Neural cell (in vitro differentiated cells): ENCODE results near the gene MXI1. TPM values are rescaled to one million over a fixed set of nuclear protein-coding genes. Genes with fewer than 3 reads are reported as not detected.

Experiments used
- H2AFZ ChIP-seq: fragments of 200-600, 300-800 bp; sonication (generic), shearing (Covaris generic); 2 replicates; pipeline ENCODE4 v1.6.0; 2014; ENCODE audit warnings: low read depth, mild to moderate bottlenecking, antibody characterized with exemption, low read length, moderate library complexity
- H3F3A ChIP-seq: fragments of 200-600 bp; shearing (Covaris generic); 2 replicates; pipeline ENCODE4 v1.6.1; 2016; ENCODE audit warnings: mild to moderate bottlenecking, moderate library complexity, mixed read lengths, antibody characterized with exemption, low read length; ENCODE audit not compliant: insufficient read depth, poor library complexity, severe bottlenecking
- H3K27ac ChIP-seq: fragments of 200-600, 300-800 bp; sonication (generic), shearing (Covaris generic); 2 replicates; pipeline ENCODE4 v1.5.1; 2014; ENCODE audit warnings: mild to moderate bottlenecking, low read length, moderate library complexity
- H3K27me3 ChIP-seq: fragments of 300-800, 200-600 bp; sonication (generic), shearing (Covaris generic); 2 replicates; pipeline ENCODE4 v1.6.0; 2014; ENCODE audit warnings: mild to moderate bottlenecking, low read depth, low read length, moderate library complexity; ENCODE audit not compliant: insufficient read depth
- H3K36me3 ChIP-seq: fragments of 300-800, 200-600 bp; sonication (generic), shearing (Covaris generic); 2 replicates; pipeline ENCODE4 v1.5.1; 2014; ENCODE audit warnings: mild to moderate bottlenecking, antibody characterized with exemption, low read length, moderate library complexity; ENCODE audit not compliant: insufficient read depth
- H3K4me2 ChIP-seq: fragments of 300-800, 200-600 bp; sonication (generic), shearing (Covaris generic); 2 replicates; pipeline ENCODE4 v1.6.0; 2014; ENCODE audit warnings: mild to moderate bottlenecking, low read length
- H3K4me3 ChIP-seq: fragments of 300-800, 200-600 bp; sonication (generic), shearing (Covaris generic); 2 replicates; pipeline ENCODE4 v1.5.1; 2014; ENCODE audit warnings: mild to moderate bottlenecking, low read length, moderate library complexity
- H3K79me2 ChIP-seq: fragments of 200-600 bp; shearing (Covaris generic); replicated peaks from 2 replicates; pipeline ENCODE4 v1.6.0; 2014; ENCODE audit warnings: mild to moderate bottlenecking, low read length, moderate library complexity; ENCODE audit not compliant: insufficient read depth
- H3K9ac ChIP-seq: fragments of 300-800, 200-600 bp; sonication (generic), shearing (Covaris generic); 2 replicates; pipeline ENCODE4 v1.6.1; 2016; ENCODE audit warnings: mild to moderate bottlenecking, low read length, mixed read lengths
- H3K9me2 ChIP-seq: fragments of 200-600 bp; shearing (Covaris generic); 2 replicates; pipeline ENCODE4 v1.6.1; 2016; ENCODE audit warnings: mild to moderate bottlenecking, low read length, mixed read lengths; ENCODE audit not compliant: insufficient read depth
- H3K9me3 ChIP-seq: fragments of 200-600, 300-800 bp; sonication (generic), shearing (Covaris generic); 2 replicates; pipeline ENCODE4 v1.6.1; 2016; ENCODE audit warnings: mild to moderate bottlenecking, mixed run types, low read length, moderate library complexity, mixed read lengths
- H4K20me1 ChIP-seq: fragments of 200-600 bp; shearing (Covaris generic); 2 replicates; pipeline ENCODE4 v1.6.1; 2016; ENCODE audit warnings: mild to moderate bottlenecking, mixed run types; ENCODE audit not compliant: insufficient read depth
- CTCF ChIP-seq: fragments of 450-650 bp; IDR thresholded peaks from 2 replicates; pipeline ENCODE4 v1.5.1; 2014; ENCODE audit warnings: antibody characterized with exemption, mild to moderate bottlenecking, moderate library complexity; ENCODE audit not compliant: poor library complexity, severe bottlenecking
- EP300 ChIP-seq: fragments of 450-650 bp; conservative IDR thresholded peaks from 2 replicates; pipeline ENCODE4 v1.6.1; 2014; ENCODE audit warnings: antibody characterized with exemption, mild to moderate bottlenecking, moderate library complexity; ENCODE audit not compliant: poor library complexity, severe bottlenecking
- EZH2 ChIP-seq: fragments of 200-600, 300-800 bp; shearing (Covaris generic), sonication (generic); IDR thresholded peaks from 2 replicates; pipeline ENCODE4 v1.6.1; 2014; ENCODE audit warnings: antibody characterized with exemption, low read length, borderline replicate concordance, mild to moderate bottlenecking; ENCODE audit not compliant: insufficient read depth, poor library complexity, severe bottlenecking
- MXI1 ChIP-seq: fragments of 450-650 bp; conservative IDR thresholded peaks from 2 replicates; pipeline ENCODE4 v1.6.1; 2014; ENCODE audit warnings: antibody characterized with exemption, mild to moderate bottlenecking; ENCODE audit not compliant: poor library complexity, severe bottlenecking
- POLR2AphosphoS5 ChIP-seq: IDR thresholded peaks from 2 replicates; pipeline ENCODE4 v1.6.1; 2012
- RAD21 ChIP-seq: fragments of 450-650 bp; conservative IDR thresholded peaks from 2 replicates; pipeline ENCODE4 v1.6.1; 2014; ENCODE audit warnings: antibody characterized with exemption, mild to moderate bottlenecking, moderate library complexity
- REST ChIP-seq: IDR thresholded peaks from 2 replicates; pipeline ENCODE4 v1.6.1; 2012; ENCODE audit warnings: borderline replicate concordance
- SMC3 ChIP-seq: fragments of 450-650 bp; conservative IDR thresholded peaks from 2 replicates; pipeline ENCODE4 v1.6.1; 2014; ENCODE audit warnings: antibody characterized with exemption, mild to moderate bottlenecking, moderate library complexity; ENCODE audit not compliant: poor library complexity
- TAF1 ChIP-seq: IDR thresholded peaks from 2 replicates; pipeline ENCODE4 v1.6.1; 2012; ENCODE audit warnings: low read depth
- polyA plus RNA-seq: library from polyadenylated mRNA; depleted of rRNA; stranded (reverse); fragments of >200 nt; gene quantifications from 2 replicates; pipeline ENCODE4 v1.2.3, GENCODE V29; 2014

The MXI1 gene
- polyA plus RNA-seq, 1 donor from 2014 or later, result 69.5 TPM

- Histone ChIP-seq H3K4me2 (peak overlapping the region; percentile 57), H2AFZ (no peak overlapping the region), H3K4me3 (peak overlapping the region; percentile 84), H3F3A (no peaks in the 10 kb centered on the region), H3K27me3 (no peaks in the 10 kb centered on the region), H3K79me2 (peaks cover 24% of the 10 kb centered on the region), H4K20me1 (peaks cover 4% of the 10 kb centered on the region), H3K9ac (no peak overlapping the region), H3K9me3 (no peaks in the 10 kb centered on the region), H3K36me3 (no peaks in the 10 kb centered on the region), H3K27ac (no peak overlapping the region), H3K9me2 (no peaks in the 10 kb centered on the region)
- TF ChIP-seq EP300, result no peak
- no peak for TF ChIP-seq SMC3
- no peak for TF ChIP-seq REST
- no peak for TF ChIP-seq POLR2AphosphoS5
- TF ChIP-seq RAD21, result no peak
- no peak for TF ChIP-seq EZH2
- no peak for TF ChIP-seq CTCF
Measured at GRCh38 chr10:110225441-110225755, 18.0 kb downstream of the MXI1 start.

GRCh38 chr10:110225756-110226542 lies 18.5 kb downstream of the MXI1 start:
- H3K9me2 ChIP-seq, result no peaks in the 10 kb centered on the region
- H3K9ac ChIP-seq, result peak overlapping the region; percentile 73

More at GRCh38 chr10:110225756-110226542, 18.5 kb downstream of the MXI1 start:
- Histone ChIP-seq H3F3A (no peaks in the 10 kb centered on the region), H4K20me1 (peaks cover 4% of the 10 kb centered on the region), H2AFZ (no peak overlapping the region), H3K79me2 (peaks cover 24% of the 10 kb centered on the region), H3K27me3 (no peaks in the 10 kb centered on the region), H3K4me2 (peak overlapping the region; percentile 57), H3K36me3 (no peaks in the 10 kb centered on the region), H3K27ac (peak overlapping the region; percentile 77), H3K9me3 (no peaks in the 10 kb centered on the region), H3K4me3 (peak overlapping the region; percentile 84)
- TF ChIP-seq REST (no peak), POLR2AphosphoS5 (no peak), MXI1 (peak; percentile 93), SMC3 (peak; percentile 78), RAD21 (peak; percentile 67), EZH2 (no peak), CTCF (peak; percentile 85), TAF1 (no peak), EP300 (peak; percentile 27)
